HepG2 (cell line): ENCODE data around the gene CADPS2. TPM values are rescaled to one million over a fixed set of nuclear protein-coding genes. Genes with fewer than 3 reads are reported as not detected.

Experiments used
- ATAC-seq: fragments of 200-7000 bp; cut with Tn5 transposase; 3 replicates; pipeline ENCODE4 v1.9.1; 2020; ENCODE audit warnings: mild to moderate bottlenecking, moderate library complexity
- BruUV-seq: library from RNA; stranded (reverse); fragments of 400-500 nt; replicated peaks from 2 replicates; lab custom pipeline; 2021; lab: Mats Ljungman, UMichigan
- CTCF ChIA-PET: fragments of 300-600 bp; formaldehyde crosslinking; extraction: SDS; loops from one replicate; lab custom pipeline; 2021; ENCODE audit warnings: low total read pairs, inconsistent platforms, low intra/inter-chr PET ratio; lab: Yijun Ruan, JAX
- POLR2A ChIA-PET: fragments of 350-600 bp; sonication (Branson Sonifier 250); formaldehyde crosslinking; loops from one replicate; lab custom pipeline; 2020; ENCODE audit warnings: antibody characterized with exemption, inconsistent platforms; lab: Yijun Ruan, JAX
- DNase-seq: peaks from one replicate; pipeline ENCODE4 v3.0.0-alpha.2; 2015; ENCODE audit warnings: low spot score
- FAIRE-seq: peaks from 3 replicates; lab custom pipeline; 2011; peaks lifted over from hg19 to GRCh38; lab: Jason Lieb, UNC
- H2AFZ ChIP-seq: one replicate; pipeline ENCODE4 v1.6.1; 2011; ENCODE audit warnings: low read length, inconsistent platforms
- H3K27ac ChIP-seq: fragments of 300-600 bp; 3 replicates; pipeline ENCODE4 v1.8.0; 2011; ENCODE audit warnings: mixed run types, mild to moderate bottlenecking, mixed read lengths, low read length, inconsistent platforms; ENCODE audit not compliant: insufficient read depth; ENCODE audit errors: extremely low read length
- H3K27me3 ChIP-seq, 2 experiments: fragments of 200-600 bp in 1 of 2; 2 replicates in 1 of 2; 3 replicates in 1 of 2; pipeline versions ENCODE4 v1.6.0 to v1.8.0; 2011; ENCODE audit warnings: low read length in 2 of 2, mild to moderate bottlenecking in 2 of 2, moderate library complexity in 2 of 2, inconsistent platforms in 1 of 2; ENCODE audit not compliant: insufficient read depth in 2 of 2, control insufficient read depth in 1 of 2
- H3K36me3 ChIP-seq, 2 experiments: fragments of 200-600 bp in 1 of 2; replicated peaks in 1 of 2; 2 replicates in 1 of 2; 3 replicates in 1 of 2; pipeline versions ENCODE4 v1.5.1 to v1.8.0; 2011; ENCODE audit warnings: low read length in 2 of 2, inconsistent platforms in 1 of 2; ENCODE audit not compliant: insufficient read depth in 2 of 2, control insufficient read depth in 1 of 2
- H3K4me1 ChIP-seq: 2 replicates; pipeline ENCODE4 v1.5.1; 2012; ENCODE audit warnings: low read length, inconsistent platforms; ENCODE audit not compliant: insufficient read depth
- H3K4me2 ChIP-seq: 2 replicates; pipeline ENCODE4 v1.6.0; 2011; ENCODE audit warnings: low read depth, low read length, inconsistent platforms
- H3K4me3 ChIP-seq, 3 experiments: fragments of 200-600 bp in 1 of 3; sonication (generic), shearing (Covaris generic) in 1 of 3; replicated peaks in 1 of 3; 2 replicates each; pipeline ENCODE4 v1.5.1; 2011 to 2016; ENCODE audit warnings: low read length in 3 of 3, inconsistent platforms in 2 of 3, low read depth in 2 of 3, mild to moderate bottlenecking in 2 of 3, control low read depth in 1 of 3, mixed read lengths in 1 of 3; ENCODE audit not compliant: insufficient read depth in 1 of 3
- H3K79me2 ChIP-seq: one replicate; pipeline ENCODE4 v1.6.1; 2011; ENCODE audit warnings: low read length, inconsistent platforms; ENCODE audit not compliant: insufficient read depth
- H3K9ac ChIP-seq: 2 replicates; pipeline ENCODE4 v1.6.0; 2011; ENCODE audit warnings: mild to moderate bottlenecking, low read depth, low read length, inconsistent platforms; ENCODE audit not compliant: insufficient read depth
- H3K9me3 ChIP-seq: 2 replicates; pipeline ENCODE4 v1.5.1; 2012; ENCODE audit warnings: mild to moderate bottlenecking, low read length
- H4K20me1 ChIP-seq: 2 replicates; pipeline ENCODE4 v1.6.0; 2011; ENCODE audit warnings: inconsistent platforms, mild to moderate bottlenecking, low read length, moderate library complexity; ENCODE audit not compliant: insufficient read depth
- JUN ChIP-seq: sonication (generic); formaldehyde crosslinking; IDR thresholded peaks from 2 replicates; pipeline ENCODE4 v1.4.0; 2020; ENCODE audit warnings: mild to moderate bottlenecking, missing genetic modification reagents
- PLSCR1 ChIP-seq: sonication (generic); formaldehyde crosslinking; IDR thresholded peaks from 2 replicates; pipeline ENCODE4 v1.5.0; 2020; ENCODE audit warnings: missing genetic modification reagents, mild to moderate bottlenecking, borderline replicate concordance
- SP4 ChIP-seq: sonication (generic); formaldehyde crosslinking; IDR thresholded peaks from 2 replicates; pipeline ENCODE4 v1.8.1; 2023; ENCODE audit warnings: mild to moderate bottlenecking, missing genetic modification reagents
- ZNF230 ChIP-seq: sonication (generic); formaldehyde crosslinking; IDR thresholded peaks from 2 replicates; pipeline ENCODE4 v1.4.0; 2020; ENCODE audit warnings: mild to moderate bottlenecking, missing genetic modification reagents
- ZNF296 ChIP-seq: sonication (generic); formaldehyde crosslinking; conservative IDR thresholded peaks from 2 replicates; pipeline ENCODE4 v1.5.0; 2020; ENCODE audit warnings: mild to moderate bottlenecking, missing genetic modification reagents
- ZNF605 ChIP-seq: sonication (generic); formaldehyde crosslinking; IDR thresholded peaks from 2 replicates; pipeline ENCODE4 v1.8.0; 2022; ENCODE audit warnings: mild to moderate bottlenecking, missing genetic modification reagents
- WGBS: methylation state at CpG from one replicate; pipeline ENCODE4 v1.1.6; 2017; ENCODE audit warnings: low lambda C conversion rate; 5-methylcytosine and 5-hydroxymethylcytosine counted together
- in situ Hi-C: cut with HindIII; loops from 2 replicates; pipeline ENCODE4 v1.10.0; 2017; ENCODE audit warnings: low pct_unique_long_range_greater_than_20kb; ENCODE audit not compliant: extremely low pct_ligation_motif_present
- intact Hi-C: fragments of 100-400 bp; cut with micrococcal nuclease; formaldehyde crosslinking; loops from one replicate; pipeline ENCODE4 v1.10.0; 2022; ENCODE audit not compliant: unreplicated experiment
- polyA plus RNA-seq, 8 experiments: library from polyadenylated mRNA; depleted of rRNA in 3 of 8; stranded (reverse) in 7 of 8; unstranded in 1 of 8; fragments of >200 nt; fragmentation: Illumina TruSeq in 4 of 8; extraction: Trizol in 4 of 8; gene quantifications; 2 replicates each; pipeline versions ENCODE4 v1.2.1 to v1.2.3, GENCODE V29; 2011 to 2016; ENCODE audit warnings: low read depth in 4 of 8, missing spikeins in 1 of 8, mixed read lengths in 1 of 8; ENCODE audit not compliant: insufficient read depth in 1 of 8
- total RNA-seq, 5 experiments: library from RNA; depleted of rRNA; stranded (reverse); fragments of >200 nt; fragmentation: Illumina TruSeq; extraction: Trizol; gene quantifications; 2 replicates each; pipeline ENCODE4 v1.2.3, GENCODE V29; 2016; ENCODE audit warnings: low read depth in 1 of 5
- TF ChIP-seq, protein P1 (sequence below): sonication (generic); formaldehyde crosslinking; IDR thresholded peaks from 2 replicates; pipeline ENCODE4 v1.5.1; 2020; ENCODE audit warnings: missing genetic modification reagents, mild to moderate bottlenecking, borderline replicate concordance

The CADPS2 gene
- total and polyA plus RNA-seq, 2 of the 13 experiments (the other 11 are each of a cell fraction or from before 2014, with no cell fraction given): 17.6 to 43.8 TPM

GRCh38 chr7:122553761-122554160 is 332.5 kb downstream of the CADPS2 start:
- H3K4me2 ChIP-seq: no peak overlapping the region
- intact Hi-C loops (loop anchor here (5.0 kb wide), 1 partner anchor 334 kb away; the partner anchor contains the start of gene CADPS2), in situ Hi-C loops (no loop called here)
- TF ChIP-seq, protein P1, sequence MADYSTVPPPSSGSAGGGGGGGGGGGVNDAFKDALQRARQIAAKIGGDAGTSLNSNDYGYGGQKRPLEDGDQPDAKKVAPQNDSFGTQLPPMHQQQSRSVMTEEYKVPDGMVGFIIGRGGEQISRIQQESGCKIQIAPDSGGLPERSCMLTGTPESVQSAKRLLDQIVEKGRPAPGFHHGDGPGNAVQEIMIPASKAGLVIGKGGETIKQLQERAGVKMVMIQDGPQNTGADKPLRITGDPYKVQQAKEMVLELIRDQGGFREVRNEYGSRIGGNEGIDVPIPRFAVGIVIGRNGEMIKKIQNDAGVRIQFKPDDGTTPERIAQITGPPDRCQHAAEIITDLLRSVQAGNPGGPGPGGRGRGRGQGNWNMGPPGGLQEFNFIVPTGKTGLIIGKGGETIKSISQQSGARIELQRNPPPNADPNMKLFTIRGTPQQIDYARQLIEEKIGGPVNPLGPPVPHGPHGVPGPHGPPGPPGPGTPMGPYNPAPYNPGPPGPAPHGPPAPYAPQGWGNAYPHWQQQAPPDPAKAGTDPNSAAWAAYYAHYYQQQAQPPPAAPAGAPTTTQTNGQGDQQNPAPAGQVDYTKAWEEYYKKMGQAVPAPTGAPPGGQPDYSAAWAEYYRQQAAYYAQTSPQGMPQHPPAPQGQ (CRISPR knock-in tag): no peak
- no peak for TF ChIP-seq ZNF230 (CRISPR knock-in tag)
- TF ChIP-seq JUN (CRISPR knock-in tag): no peak
- TF ChIP-seq SP4 (CRISPR knock-in tag): no peak
- no peak for TF ChIP-seq ZNF605 (CRISPR knock-in tag)
- TF ChIP-seq ZNF296: no peak
- no peak for TF ChIP-seq PLSCR1 (CRISPR knock-in tag)
- H3K4me3 ChIP-seq: no peak overlapping the region
- peaks cover 7% of the 10 kb centered on the region for H3K4me1 ChIP-seq
- peaks cover 3% of the 10 kb centered on the region in 2 experiments; a peak in 2 of 5 replicates for H3K36me3 ChIP-seq
- BruUV-seq: no TSS peak
- no peak overlapping the region for H3K9ac ChIP-seq
- no peak overlapping the region for H2AFZ ChIP-seq
- H3K9me3 ChIP-seq: no peaks in the 10 kb centered on the region
- ChIA-PET CTCF (no interaction called here), POLR2A (no interaction called here)
- H3K27me3 ChIP-seq: no peaks in the 10 kb centered on the region
- no peaks in the 10 kb centered on the region for H4K20me1 ChIP-seq
- 92% methylated on average over 1 of the region's 1 CpG for WGBS
- no peaks in the 10 kb centered on the region for H3K79me2 ChIP-seq
- ATAC-seq (no peak), DNase-seq (no peak), FAIRE-seq (no peak)
- H3K27ac ChIP-seq: no peak overlapping the region
